GM23248 (cell line): ENCODE data around the gene RBM22.

ENCODE experiments used
- EZH2 ChIP-seq: fragments of 200-600 bp; sonication (generic); IDR thresholded peaks from 2 replicates; pipeline ENCODE4 v1.6.1; 2018; ENCODE audit warnings: antibody characterized with exemption, mild to moderate bottlenecking; ENCODE audit not compliant: insufficient read depth, poor library complexity, severe bottlenecking
- EZH2phosphoT487 ChIP-seq: fragments of 200-600 bp; sonication (generic); IDR thresholded peaks from 2 replicates; pipeline ENCODE4 v1.6.1; 2018; ENCODE audit warnings: antibody characterized with exemption, moderate library complexity, mild to moderate bottlenecking, low read depth; ENCODE audit not compliant: insufficient read depth

DNA sequence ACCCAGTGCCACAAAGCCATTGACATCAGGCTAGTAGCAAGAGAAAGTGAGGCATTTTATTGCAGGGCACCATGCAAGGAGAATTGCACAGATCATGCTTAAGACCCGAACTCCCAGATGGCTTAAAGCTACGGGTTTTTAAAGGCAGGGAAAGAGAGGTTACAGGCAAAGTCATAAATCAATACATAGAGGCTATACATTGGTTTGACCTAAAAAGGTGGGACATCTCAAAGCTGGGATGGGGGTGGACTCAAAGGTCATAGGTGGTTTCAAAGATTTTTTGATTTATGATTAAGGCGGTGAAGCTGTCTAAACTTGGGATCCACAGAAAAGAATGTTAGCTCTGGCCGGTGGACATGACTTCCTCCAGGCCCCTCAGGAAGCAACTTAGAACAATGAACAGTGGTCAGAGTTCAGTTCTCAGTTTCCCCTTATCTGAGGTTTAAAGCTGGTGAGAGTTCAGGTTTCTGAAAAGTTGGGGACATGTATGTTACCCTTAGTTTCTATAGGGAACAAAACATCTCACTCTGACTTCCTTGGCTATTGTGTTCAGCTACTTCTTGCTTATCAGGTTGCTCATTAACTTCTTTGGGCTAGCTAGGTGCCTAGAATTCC is 6.0 kb upstream of the RBM22 start:
- TF ChIP-seq EZH2phosphoT487 (no peak), EZH2 (no peak)
